ENCODE results near the gene CACNA1E.

CACNA1E gene

GRCh38 chr1:181647314-181648035 lies 164.2 kb downstream of the CACNA1E start:
- TF ChIP-seq TAF1 (IDR thresholded peaks at IDR 0.05; ENCODE audit: borderline replicate concordance, insufficient read depth, low read length) (no peak), REST (IDR thresholded peaks at IDR 0.05; ENCODE audit: insufficient read depth in 1 of 2, low read depth in 2 of 2, low read length in 2 of 2) (no peak), FOXP2 (optimal IDR thresholded peaks at IDR 0.05; ENCODE audit: borderline replicate concordance, extremely low read depth, extremely low read length, insufficient read depth) (no peak), POLR2AphosphoS5 (IDR thresholded peaks at IDR 0.05; ENCODE audit: low read depth, low read length) (no peak), SIN3A (IDR thresholded peaks at IDR 0.05; ENCODE audit: borderline replicate concordance, insufficient read depth, low read length) (no peak)

GRCh38 chr1:181651276-181651675 lies 168.0 kb downstream of the CACNA1E start:
- TF ChIP-seq REST (IDR thresholded peaks at IDR 0.05; ENCODE audit: insufficient read depth in 1 of 2, low read depth in 2 of 2, low read length in 2 of 2) (no peak), FOXP2 (optimal IDR thresholded peaks at IDR 0.05; ENCODE audit: borderline replicate concordance, extremely low read depth, extremely low read length, insufficient read depth) (no peak), POLR2AphosphoS5 (IDR thresholded peaks at IDR 0.05; ENCODE audit: low read depth, low read length) (no peak), TAF1 (IDR thresholded peaks at IDR 0.05; ENCODE audit: borderline replicate concordance, insufficient read depth, low read length) (no peak), SIN3A (IDR thresholded peaks at IDR 0.05; ENCODE audit: borderline replicate concordance, insufficient read depth, low read length) (no peak)

DNA sequence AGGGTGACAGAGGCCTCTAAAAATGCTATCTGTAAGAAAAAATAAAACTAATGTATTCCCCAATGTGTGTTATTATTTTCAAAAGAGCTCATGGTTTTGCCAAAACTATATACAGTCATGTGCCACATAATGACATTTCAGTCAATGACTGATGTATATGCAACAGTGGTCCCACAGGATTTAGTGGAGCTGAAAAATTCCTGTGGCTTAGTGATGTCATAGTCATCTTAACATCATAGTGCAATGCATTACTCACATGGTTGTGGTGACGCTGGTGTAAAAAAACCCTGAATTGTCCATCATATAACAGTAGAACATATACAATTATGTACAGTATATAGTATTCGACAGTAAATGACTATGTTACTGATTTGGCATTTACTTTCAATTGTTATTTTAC lies 172.4 kb downstream of the CACNA1E start:
- TF ChIP-seq FOXP2 (optimal IDR thresholded peaks at IDR 0.05; ENCODE audit: borderline replicate concordance, extremely low read depth, extremely low read length, insufficient read depth) (no peak), POLR2AphosphoS5 (IDR thresholded peaks at IDR 0.05; ENCODE audit: low read depth, low read length) (no peak), TAF1 (IDR thresholded peaks at IDR 0.05; ENCODE audit: borderline replicate concordance, insufficient read depth, low read length) (no peak), SIN3A (IDR thresholded peaks at IDR 0.05; ENCODE audit: borderline replicate concordance, insufficient read depth, low read length) (no peak), REST (IDR thresholded peaks at IDR 0.05; ENCODE audit: insufficient read depth in 1 of 2, low read depth in 2 of 2, low read length in 2 of 2) (no peak)

DNA sequence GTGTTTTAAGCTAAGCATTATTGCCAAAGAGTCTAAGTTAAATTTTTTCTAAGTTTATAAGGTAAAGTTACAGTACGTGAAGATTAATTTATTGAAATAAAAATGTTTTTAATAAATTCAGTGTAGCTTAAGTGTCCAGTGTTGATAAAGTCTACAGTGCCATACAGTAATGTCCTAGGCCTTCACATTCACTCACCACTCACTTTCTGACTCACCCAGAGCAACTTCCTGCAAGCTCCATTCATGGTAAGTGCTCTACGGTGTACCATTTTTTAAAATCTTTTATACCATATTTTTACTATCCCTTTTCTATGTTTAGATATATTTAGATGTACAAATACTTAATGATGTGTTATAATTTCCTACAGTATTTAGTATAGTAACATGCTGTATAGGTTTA lies 173.2 kb downstream of the CACNA1E start:
- TF ChIP-seq FOXP2 (optimal IDR thresholded peaks at IDR 0.05; ENCODE audit: borderline replicate concordance, extremely low read depth, extremely low read length, insufficient read depth) (no peak), SIN3A (IDR thresholded peaks at IDR 0.05; ENCODE audit: borderline replicate concordance, insufficient read depth, low read length) (no peak), REST (IDR thresholded peaks at IDR 0.05; ENCODE audit: insufficient read depth in 1 of 2, low read depth in 2 of 2, low read length in 2 of 2) (no peak), POLR2AphosphoS5 (IDR thresholded peaks at IDR 0.05; ENCODE audit: low read depth, low read length) (no peak), TAF1 (IDR thresholded peaks at IDR 0.05; ENCODE audit: borderline replicate concordance, insufficient read depth, low read length) (no peak)

Data from PFSK-1 (cell line).